Measurements from ENCODE around the gene PLPP7.
"Not testable (repeated sequence)": the region's sequence is repeated elsewhere in the genome, so short reads cannot be mapped to it uniquely, and the experiment has no call there.

The PLPP7 gene

GRCh38 chr9:131289301-131290035 lies at the start of gene PLPP7:
Gene PLPP7, plus strand, starts transcription at chr9:131289723. Its CDS starts 275 bp downstream, at chr9:131289998.
- no peak for DNase-seq

GRCh38 chr9:131240047-131240921 lies 49.2 kb upstream of the PLPP7 start:
- DNase-seq, result no peak

GRCh38 chr9:131244331-131244730 lies 45.2 kb upstream of the PLPP7 start:
- not testable (repeated sequence) for DNase-seq

GRCh38 chr9:131246618-131247017 lies 42.9 kb upstream of the PLPP7 start:
- DNase-seq, result no peak

GRCh38 chr9:131252120-131252519 lies 37.4 kb upstream of the PLPP7 start:
- DNase-seq, result no peak

- no peak for DNase-seq
These were observed 35.5 kb upstream of the PLPP7 start for GRCh38 chr9:131253891-131254491.

- DNase-seq, result no peak
These were observed 34.9 kb upstream of the PLPP7 start for GRCh38 chr9:131254626-131255025.

GRCh38 chr9:131255676-131256197 lies 33.8 kb upstream of the PLPP7 start:
- no peak for DNase-seq

GRCh38 chr9:131257266-131258025 lies 32.1 kb upstream of the PLPP7 start:
- DNase-seq, result no peak

- DNase-seq, result no peak
These were observed 31.3 kb upstream of the PLPP7 start for GRCh38 chr9:131258186-131258585.

- no peak for DNase-seq
These were observed 30.7 kb upstream of the PLPP7 start for GRCh38 chr9:131258698-131259431.

- no peak for DNase-seq
These were observed 30.1 kb upstream of the PLPP7 start for GRCh38 chr9:131259432-131259898.

- no peak for DNase-seq
These were observed 29.5 kb upstream of the PLPP7 start for GRCh38 chr9:131259916-131260597.

- no peak for DNase-seq
These were observed 28.6 kb upstream of the PLPP7 start for GRCh38 chr9:131260751-131261452.

GRCh38 chr9:131262327-131263032 lies 27.0 kb upstream of the PLPP7 start:
- DNase-seq, result no peak

- not testable (repeated sequence) for DNase-seq
These were observed 26.5 kb upstream of the PLPP7 start for GRCh38 chr9:131263033-131263343.

GRCh38 chr9:131263701-131264100 lies 25.8 kb upstream of the PLPP7 start:
- DNase-seq, result no peak

GRCh38 chr9:131264231-131264630 lies 25.3 kb upstream of the PLPP7 start:
- no peak for DNase-seq

- no peak for DNase-seq
These were observed 23.0 kb upstream of the PLPP7 start for GRCh38 chr9:131266266-131267229.
